NT2/D1 (cell line): ENCODE measurements around the gene TPRG1L.

Experiments
- DNase-seq: peaks from one replicate; pipeline ENCODE4 v3.0.0-alpha.2; 2011; ENCODE audit warnings: low read depth, low spot score
- H3K27me3 ChIP-seq: 2 replicates; pipeline ENCODE4 v1.6.0; 2011; ENCODE audit warnings: mild to moderate bottlenecking; ENCODE audit not compliant: insufficient read length, insufficient read depth
- H3K36me3 ChIP-seq: 2 replicates; pipeline ENCODE4 v1.6.1; 2011; ENCODE audit warnings: mild to moderate bottlenecking, low read length, mixed read lengths; ENCODE audit not compliant: insufficient read depth, insufficient read length
- H3K4me1 ChIP-seq: 2 replicates; pipeline ENCODE4 v1.5.1; 2011; ENCODE audit not compliant: insufficient read depth, insufficient read length
- H3K4me3 ChIP-seq: 2 replicates; pipeline ENCODE4 v1.5.1; 2011; ENCODE audit warnings: low read depth; ENCODE audit not compliant: insufficient read length
- H3K9ac ChIP-seq: 2 replicates; pipeline ENCODE4 v1.6.0; 2011; ENCODE audit warnings: low read depth; ENCODE audit not compliant: insufficient read length
- H3K9me3 ChIP-seq: 2 replicates; pipeline ENCODE4 v1.5.1; 2011; ENCODE audit warnings: mild to moderate bottlenecking, low read length; ENCODE audit not compliant: insufficient read depth
- SUZ12 ChIP-seq: IDR thresholded peaks from 2 replicates; pipeline ENCODE4 v1.6.1; 2011; ENCODE audit not compliant: insufficient read length, insufficient read depth; ENCODE audit errors: extremely low read depth
- YY1 ChIP-seq: IDR thresholded peaks from 2 replicates; pipeline ENCODE4 v1.6.1; 2011; ENCODE audit not compliant: insufficient read length, insufficient read depth
- ZNF274 ChIP-seq: IDR thresholded peaks from 2 replicates; pipeline ENCODE4 v1.6.1; 2011; ENCODE audit warnings: mild to moderate bottlenecking, low read depth, low read length

Gene TPRG1L

DNA sequence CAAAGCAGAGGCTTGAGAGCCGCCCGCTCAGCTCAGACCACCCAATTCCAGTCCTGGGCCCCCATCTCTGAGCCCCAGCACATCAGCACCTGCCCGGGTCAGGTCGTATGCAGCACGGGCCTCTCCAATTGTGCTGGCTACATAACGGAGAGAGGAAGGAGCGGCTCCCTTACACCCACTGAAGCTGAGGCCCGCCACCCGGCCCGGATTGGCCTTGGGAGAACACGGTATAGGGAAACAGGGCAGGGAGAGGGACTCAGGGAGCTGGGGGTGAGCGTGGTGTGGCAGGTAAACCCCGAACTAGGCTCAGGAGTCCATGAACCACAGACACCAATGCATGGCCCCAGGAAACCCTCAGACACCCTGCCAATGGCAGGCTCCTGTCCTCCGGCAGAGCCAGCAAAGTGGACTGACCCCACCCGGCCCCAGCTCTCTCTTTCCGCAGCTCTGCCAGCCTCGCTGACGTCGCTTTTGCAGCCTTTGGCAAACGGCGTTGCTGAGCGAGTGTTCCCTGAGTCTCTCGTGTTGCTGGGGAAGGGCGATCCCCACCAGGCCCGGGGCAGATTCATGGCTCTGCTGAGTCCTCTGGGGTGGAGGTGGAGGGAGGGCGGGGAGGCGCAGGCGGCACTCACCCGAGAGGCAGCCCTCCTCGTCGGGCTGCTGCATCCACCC is 30.0 kb upstream of the TPRG1L start:
- Histone ChIP-seq H3K4me1 (peaks cover 20% of the 10 kb centered on the region), H3K36me3 (no peaks in the 10 kb centered on the region), H3K27me3 (no peaks in the 10 kb centered on the region), H3K4me3 (no peak overlapping the region), H3K9ac (no peak overlapping the region), H3K9me3 (no peaks in the 10 kb centered on the region)
- TF ChIP-seq SUZ12 (no peak), YY1 (no peak), ZNF274 (no peak)
- no peak for DNase-seq

DNA sequence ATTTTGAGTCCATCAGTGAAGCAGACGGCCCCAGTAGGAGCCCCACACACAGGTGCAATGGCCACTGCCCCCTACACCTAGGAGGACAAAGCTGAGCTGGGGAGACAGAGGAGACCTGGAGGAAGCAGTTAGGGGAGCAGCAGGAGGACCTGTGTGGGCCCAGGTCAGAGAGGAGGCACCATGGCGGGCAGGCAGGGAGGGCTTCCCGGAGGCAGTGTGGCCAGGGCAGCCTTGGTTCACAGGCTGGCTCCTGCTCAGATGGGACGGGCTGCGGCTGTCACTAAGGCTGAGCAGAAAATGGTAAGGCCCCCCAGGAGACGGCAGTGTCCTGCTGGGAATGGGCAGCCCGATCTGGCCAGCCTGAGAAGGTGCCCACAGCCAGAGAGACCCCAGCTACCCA is 28.9 kb upstream of the TPRG1L start:
- Histone ChIP-seq H3K27me3 (no peaks in the 10 kb centered on the region), H3K4me1 (peaks cover 18% of the 10 kb centered on the region)
- TF ChIP-seq ZNF274: no peak
- no peak for TF ChIP-seq SUZ12
- no peak for TF ChIP-seq YY1

DNA sequence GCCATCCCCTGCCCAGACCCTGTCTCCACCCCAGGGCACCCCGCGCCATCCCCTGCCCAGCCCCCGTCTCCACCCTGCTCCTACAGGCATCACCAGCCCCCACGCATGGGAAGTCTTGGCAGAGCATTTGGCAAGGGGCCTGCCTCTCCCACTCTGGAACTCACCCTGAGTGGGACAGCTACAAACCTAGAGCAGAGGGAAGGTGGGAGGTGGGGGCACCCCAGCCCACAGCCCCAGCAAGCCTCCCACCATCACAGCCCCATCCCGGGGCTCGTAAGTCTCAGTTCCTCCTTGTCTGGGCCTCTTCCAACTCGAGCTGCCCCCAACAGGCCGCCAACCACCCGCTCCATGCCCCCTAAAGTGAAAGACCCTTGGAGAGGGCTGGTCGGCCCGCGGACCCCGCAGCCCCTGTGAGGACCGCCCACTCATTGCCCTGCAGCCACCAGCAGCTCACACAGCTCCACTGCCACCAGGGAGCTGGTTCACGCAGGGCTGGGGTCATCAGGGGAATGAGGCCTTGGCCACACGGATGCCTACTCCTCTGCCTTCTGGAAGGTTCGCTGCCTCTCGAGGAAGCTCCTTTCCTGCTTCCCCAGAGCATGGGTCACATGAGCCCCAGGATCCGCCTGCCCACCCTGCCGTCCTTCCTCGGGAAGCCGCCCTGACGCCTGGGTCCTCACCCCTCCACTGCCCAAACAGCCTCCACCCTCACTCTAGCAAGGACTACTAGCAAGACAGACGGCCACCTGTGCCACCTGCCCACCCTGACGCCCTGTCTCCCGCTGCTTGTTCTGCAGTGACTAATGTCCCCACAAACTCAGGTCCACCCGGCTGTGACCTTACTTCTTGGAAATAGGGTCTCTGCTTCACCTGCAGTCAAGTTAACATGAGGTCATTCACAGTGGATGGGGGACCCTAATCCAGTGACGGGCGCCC is 27.9 kb upstream of the TPRG1L start:
- no peak for DNase-seq
- no peaks in the 10 kb centered on the region for H3K9me3 ChIP-seq
- no peak overlapping the region for H3K9ac ChIP-seq
- no peak overlapping the region for H3K4me3 ChIP-seq
- no peaks in the 10 kb centered on the region for H3K27me3 ChIP-seq
- TF ChIP-seq YY1 (no peak), ZNF274 (no peak), SUZ12 (no peak)
- H3K4me1 ChIP-seq: peaks cover 17% of the 10 kb centered on the region
- no peaks in the 10 kb centered on the region for H3K36me3 ChIP-seq

More for the DNA sequence above, 28.9 kb upstream of the TPRG1L start:
- no peaks in the 10 kb centered on the region for H3K9me3 ChIP-seq
- no peak overlapping the region for H3K9ac ChIP-seq
- H3K4me3 ChIP-seq: no peak overlapping the region
- no peak for DNase-seq
- no peaks in the 10 kb centered on the region for H3K36me3 ChIP-seq

DNA sequence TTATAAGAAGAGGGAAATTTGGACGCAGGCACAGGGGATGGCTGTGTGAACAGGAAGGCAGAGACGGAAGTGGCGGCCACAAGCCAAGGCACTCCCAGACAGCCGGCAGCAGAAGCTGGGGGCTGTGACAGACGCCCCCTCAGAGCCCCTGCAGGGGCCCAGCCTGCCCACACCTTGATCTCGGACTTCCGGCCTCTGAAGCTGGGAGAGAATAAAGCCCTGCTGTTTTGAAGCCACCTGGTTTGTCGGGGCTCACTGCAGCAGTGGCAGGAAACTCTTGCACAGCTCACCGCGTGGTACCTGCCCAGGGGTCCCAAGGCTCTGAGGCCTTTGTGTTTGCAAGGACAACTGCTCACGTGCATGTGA is 27.2 kb upstream of the TPRG1L start:
- Histone ChIP-seq H3K9ac (no peak overlapping the region), H3K36me3 (no peaks in the 10 kb centered on the region), H3K9me3 (no peaks in the 10 kb centered on the region), H3K4me3 (no peak overlapping the region), H3K27me3 (no peaks in the 10 kb centered on the region), H3K4me1 (peaks cover 14% of the 10 kb centered on the region)
- DNase-seq: no peak
- TF ChIP-seq ZNF274 (no peak), SUZ12 (no peak), YY1 (no peak)

DNA sequence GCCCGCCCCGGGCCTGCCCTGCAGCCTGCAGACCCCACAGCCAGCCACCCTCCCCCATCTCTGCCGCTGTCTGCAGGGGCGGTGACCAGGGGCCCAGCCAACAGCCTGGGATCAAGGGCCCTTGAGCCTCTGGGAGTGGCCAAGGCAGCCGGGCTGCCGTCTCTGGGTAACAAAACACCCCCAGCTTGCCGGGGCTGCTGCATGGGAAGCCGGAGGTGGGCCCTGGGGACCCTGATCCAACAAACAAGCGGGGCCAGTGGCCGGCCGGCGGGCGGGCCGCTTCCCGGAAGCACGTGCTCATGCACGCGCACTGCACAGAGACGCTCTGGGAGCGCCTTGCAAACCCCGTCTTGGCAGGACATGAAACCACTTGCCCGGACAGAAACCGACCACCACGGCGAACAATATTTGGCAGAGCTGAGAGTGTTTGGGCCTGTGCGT is 26.7 kb upstream of the TPRG1L start:
- H3K36me3 ChIP-seq: no peaks in the 10 kb centered on the region
- TF ChIP-seq SUZ12 (no peak), YY1 (no peak), ZNF274 (no peak)
- no peak overlapping the region for H3K9ac ChIP-seq
- no peaks in the 10 kb centered on the region for H3K27me3 ChIP-seq
- no peaks in the 10 kb centered on the region for H3K9me3 ChIP-seq
- H3K4me3 ChIP-seq: no peak overlapping the region
- no peak for DNase-seq
- peaks cover 12% of the 10 kb centered on the region for H3K4me1 ChIP-seq

DNA sequence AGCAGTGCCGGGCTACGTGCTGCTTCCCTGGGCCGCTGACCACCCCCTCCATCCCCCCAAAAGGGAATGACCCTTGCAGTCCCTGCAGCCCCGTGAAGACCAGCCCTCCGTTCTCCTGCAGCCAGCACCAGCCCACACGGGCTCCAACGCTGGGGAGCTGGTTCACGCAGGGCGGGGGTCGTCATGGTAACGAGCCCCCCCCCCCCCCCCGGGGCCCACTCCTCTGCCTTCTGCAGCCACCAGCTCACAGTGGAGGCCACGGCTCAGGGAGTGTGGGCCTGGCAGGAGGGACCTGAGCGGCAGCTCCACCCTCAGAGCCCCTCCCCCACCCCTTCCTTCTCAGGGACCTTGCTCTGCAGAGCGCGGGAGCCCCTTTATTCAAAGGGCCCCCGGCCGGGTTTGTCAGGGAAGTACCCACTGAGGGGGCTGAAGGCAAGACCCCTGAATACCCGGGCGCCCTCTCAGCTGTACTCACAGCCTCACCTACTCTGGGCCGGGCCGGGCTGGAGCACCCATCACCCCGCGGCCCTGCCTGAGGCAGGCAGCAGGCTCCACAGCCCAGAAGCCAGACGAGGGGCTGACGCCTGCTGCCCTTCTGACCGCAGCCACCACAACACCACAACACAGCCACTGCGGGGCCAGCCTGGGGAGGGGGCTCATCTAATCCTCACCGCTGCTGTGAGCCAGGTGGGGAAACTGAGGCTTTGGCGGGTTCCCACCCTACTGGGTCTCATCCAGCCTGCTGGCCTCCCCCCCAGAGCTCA is 26.1 kb upstream of the TPRG1L start:
- Histone ChIP-seq H3K4me1 (peaks cover 11% of the 10 kb centered on the region), H3K36me3 (no peaks in the 10 kb centered on the region), H3K9ac (no peak overlapping the region), H3K4me3 (no peak overlapping the region), H3K9me3 (no peaks in the 10 kb centered on the region), H3K27me3 (no peaks in the 10 kb centered on the region)
- no peak for DNase-seq
- TF ChIP-seq SUZ12: no peak
- no peak for TF ChIP-seq YY1
- TF ChIP-seq ZNF274: no peak

DNA sequence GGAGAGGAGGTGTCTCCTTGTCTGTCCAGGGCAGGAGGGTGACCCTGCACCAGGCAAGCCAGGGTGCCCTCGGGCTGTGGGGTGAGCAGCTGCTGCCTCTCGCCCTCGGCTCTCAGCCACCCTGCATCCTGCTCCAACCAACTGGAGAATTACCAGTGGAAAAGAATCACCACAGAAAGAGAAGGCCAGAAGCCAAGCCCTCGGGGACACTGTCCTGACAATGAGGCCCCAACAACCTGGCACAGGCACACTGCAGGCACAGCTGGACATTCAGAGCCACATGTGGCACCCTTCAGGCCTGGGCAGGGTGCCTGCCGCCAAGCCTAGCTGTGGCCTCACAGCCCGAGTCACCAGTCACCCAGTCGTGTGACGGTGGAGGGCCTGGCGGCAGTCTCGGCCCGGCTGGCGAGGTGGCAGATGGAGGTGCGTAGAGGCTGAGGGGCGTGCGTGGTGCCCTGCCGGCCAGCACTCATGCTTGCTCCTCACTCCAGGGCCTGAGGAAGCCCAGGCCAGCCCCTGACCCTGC is 25.5 kb upstream of the TPRG1L start:
- TF ChIP-seq YY1: no peak
- TF ChIP-seq SUZ12: no peak
- TF ChIP-seq ZNF274: no peak
- DNase-seq: no peak
- Histone ChIP-seq H3K4me1 (peaks cover 11% of the 10 kb centered on the region), H3K9me3 (peaks cover 2% of the 10 kb centered on the region; the same call in 1 of the 2 replicates), H3K4me3 (no peak overlapping the region), H3K9ac (peak overlapping the region; percentile 32), H3K36me3 (no peaks in the 10 kb centered on the region), H3K27me3 (no peaks in the 10 kb centered on the region)
